Measurements from ENCODE around the gene JUNB.

The JUNB gene

DNA sequence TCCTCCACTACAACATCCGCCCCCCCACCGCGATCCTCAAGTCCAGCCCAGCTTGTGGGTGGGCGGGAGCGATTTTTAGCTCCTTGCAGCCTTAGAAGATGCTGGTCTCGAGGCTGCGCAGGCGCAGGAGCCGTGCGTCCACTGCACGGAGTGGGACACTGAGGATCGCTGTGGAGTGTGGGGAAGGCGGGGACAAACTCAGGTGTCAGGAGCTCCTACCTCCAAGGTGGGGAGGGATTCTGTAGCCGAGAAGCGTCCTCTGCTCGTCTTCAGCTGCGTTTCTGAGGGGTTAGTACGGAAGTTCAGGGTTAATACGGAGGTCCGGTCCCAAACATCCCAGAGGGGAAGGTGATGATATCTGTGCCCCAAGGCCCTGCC, 43.3 kb downstream of the JUNB start, which contains the start of gene RTBDN:
Gene RTBDN (minus strand): TSS at position 14 of the 378 bp plus-strand sequence. CDS start 4,600 bp downstream, outside the sequence.
- TF ChIP-seq, protein P1, sequence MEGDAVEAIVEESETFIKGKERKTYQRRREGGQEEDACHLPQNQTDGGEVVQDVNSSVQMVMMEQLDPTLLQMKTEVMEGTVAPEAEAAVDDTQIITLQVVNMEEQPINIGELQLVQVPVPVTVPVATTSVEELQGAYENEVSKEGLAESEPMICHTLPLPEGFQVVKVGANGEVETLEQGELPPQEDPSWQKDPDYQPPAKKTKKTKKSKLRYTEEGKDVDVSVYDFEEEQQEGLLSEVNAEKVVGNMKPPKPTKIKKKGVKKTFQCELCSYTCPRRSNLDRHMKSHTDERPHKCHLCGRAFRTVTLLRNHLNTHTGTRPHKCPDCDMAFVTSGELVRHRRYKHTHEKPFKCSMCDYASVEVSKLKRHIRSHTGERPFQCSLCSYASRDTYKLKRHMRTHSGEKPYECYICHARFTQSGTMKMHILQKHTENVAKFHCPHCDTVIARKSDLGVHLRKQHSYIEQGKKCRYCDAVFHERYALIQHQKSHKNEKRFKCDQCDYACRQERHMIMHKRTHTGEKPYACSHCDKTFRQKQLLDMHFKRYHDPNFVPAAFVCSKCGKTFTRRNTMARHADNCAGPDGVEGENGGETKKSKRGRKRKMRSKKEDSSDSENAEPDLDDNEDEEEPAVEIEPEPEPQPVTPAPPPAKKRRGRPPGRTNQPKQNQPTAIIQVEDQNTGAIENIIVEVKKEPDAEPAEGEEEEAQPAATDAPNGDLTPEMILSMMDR (IDR thresholded peaks at IDR 0.05) = no peak

DNA sequence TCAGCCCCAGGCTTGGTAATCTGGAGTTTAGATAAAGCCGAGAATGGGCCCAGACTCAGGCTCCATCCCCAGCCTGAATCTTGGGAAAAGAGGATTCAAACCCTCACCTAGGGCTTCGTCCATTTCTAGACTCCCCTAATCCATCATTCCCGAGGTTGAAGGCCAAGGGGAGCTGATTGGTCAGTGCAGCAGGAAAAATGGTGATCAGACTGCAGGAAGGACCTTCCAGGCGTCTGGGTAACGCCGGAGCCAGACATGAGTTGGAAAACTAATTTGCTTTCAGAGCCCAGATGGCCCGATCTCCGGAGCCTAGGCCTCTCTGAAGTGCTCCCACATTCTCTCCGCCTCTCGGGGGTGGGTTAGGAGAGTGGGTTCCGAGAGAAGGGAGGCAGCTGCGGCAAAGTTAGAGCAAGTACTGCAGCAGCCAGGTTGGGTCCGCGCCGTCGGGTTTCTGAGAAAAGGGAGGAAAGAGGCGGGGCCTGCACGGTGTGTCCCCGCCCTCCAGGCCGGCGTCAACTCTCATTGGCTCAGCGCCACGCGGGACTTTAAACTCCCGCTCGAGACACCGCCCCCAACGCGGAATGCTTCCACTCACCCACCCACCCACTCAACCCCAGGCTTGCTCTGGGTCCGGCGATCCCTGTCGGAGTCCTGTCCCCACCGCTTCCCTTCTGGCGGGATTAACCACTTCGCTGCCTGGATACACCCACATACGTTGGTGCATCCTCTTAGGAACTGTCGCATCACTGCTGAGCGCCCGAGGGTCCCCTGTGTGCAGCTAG, 43.9 kb downstream of the JUNB start:
- TF ChIP-seq, protein P1 (IDR thresholded peaks at IDR 0.05) = no peak

GRCh38 chr19:12836529-12836863, 45.2 kb downstream of the JUNB start:
- TF ChIP-seq, protein P1 (IDR thresholded peaks at IDR 0.05) = no peak

- TF ChIP-seq, protein P1 (IDR thresholded peaks at IDR 0.05) = no peak
Observed at GRCh38 chr19:12837225-12837624, 45.9 kb downstream of the JUNB start.

DNA sequence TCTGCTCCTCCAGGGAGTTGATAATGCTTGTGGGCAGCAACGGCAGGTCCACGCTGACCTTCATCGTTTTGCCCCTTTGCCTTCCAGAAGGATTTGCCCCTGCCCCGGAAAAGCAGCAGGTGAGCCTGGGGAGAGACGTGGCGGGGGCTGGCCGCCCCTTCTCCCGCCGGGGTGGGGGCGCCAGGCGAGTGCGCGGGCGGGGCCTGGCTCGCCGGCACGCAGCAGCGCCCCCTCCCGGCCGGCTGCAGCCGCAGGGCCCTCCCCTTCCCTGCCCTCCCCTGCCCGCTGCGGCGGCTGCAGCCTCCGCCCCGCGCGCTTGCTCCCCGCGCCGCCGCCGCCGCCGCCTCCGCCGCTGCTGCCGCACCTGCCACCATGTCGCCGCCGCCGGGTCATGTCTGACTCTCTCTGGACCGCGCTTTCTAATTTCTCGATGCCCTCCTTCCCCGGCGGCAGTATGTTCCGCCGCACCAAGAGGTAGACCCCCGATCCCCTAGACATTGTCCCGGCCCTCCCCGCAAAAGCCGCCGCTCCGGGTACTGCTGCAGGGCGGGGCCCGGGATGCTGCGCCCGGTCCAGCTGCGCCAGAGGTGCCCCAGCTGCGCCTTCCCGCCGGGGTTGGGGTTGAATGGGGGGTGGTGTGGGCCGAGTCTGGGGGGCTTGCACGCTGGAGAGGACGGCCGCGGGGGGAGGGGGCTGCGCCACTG, 47.0 kb downstream of the JUNB start, which contains the start of gene MAST1:
Gene MAST1 (plus strand): TSS at position 334 of the 704 bp plus-strand sequence. CDS start 58 bp downstream, at position 392.
- TF ChIP-seq, protein P1 (IDR thresholded peaks at IDR 0.05) = peak; percentile 89

- TF ChIP-seq, protein P1 (IDR thresholded peaks at IDR 0.05) = no peak
Observed at GRCh38 chr19:12838886-12839756, 47.8 kb downstream of the JUNB start.
